Stimulated activated CD8-positive, alpha-beta memory T cell treated with anti-CD3 and anti-CD28 coated beads, Interleukin-7, amount 100 ng/mL, for 24 hours (primary cell): ENCODE results near the gene TBX10.
"Not testable (repeated sequence)": the region's sequence is repeated elsewhere in the genome, so short reads cannot be mapped to it uniquely, and the experiment has no call there.

ENCODE experiments used
- DNase-seq: peaks from one replicate; pipeline ENCODE4 v3.0.0-alpha.2; 2020; ENCODE audit warnings: low read depth

The TBX10 gene

GRCh38 chr11:67664213-67664585 is 24.6 kb upstream of the TBX10 start:
- DNase-seq = no peak

- DNase-seq = no peak
Observed at GRCh38 chr11:67663532-67664212, 24.1 kb upstream of the TBX10 start.

GRCh38 chr11:67662835-67663531 is 23.4 kb upstream of the TBX10 start:
- no peak for DNase-seq

- no peak for DNase-seq
Observed at GRCh38 chr11:67662142-67662834, 22.7 kb upstream of the TBX10 start.

- not testable (repeated sequence) for DNase-seq
Observed at GRCh38 chr11:67660752-67661151, 21.2 kb upstream of the TBX10 start.

- not testable (repeated sequence) for DNase-seq
Observed at GRCh38 chr11:67659651-67660165, 20.1 kb upstream of the TBX10 start.

- DNase-seq = no peak
Observed at GRCh38 chr11:67657300-67657699, 17.7 kb upstream of the TBX10 start.

- DNase-seq = no peak
Observed at GRCh38 chr11:67656278-67656922, 16.8 kb upstream of the TBX10 start.

GRCh38 chr11:67654225-67654624 is 14.7 kb upstream of the TBX10 start:
- no peak for DNase-seq

- DNase-seq = no peak
Observed at GRCh38 chr11:67652965-67653845, 13.6 kb upstream of the TBX10 start.

GRCh38 chr11:67651976-67652781 is 12.6 kb upstream of the TBX10 start:
- no peak for DNase-seq

GRCh38 chr11:67649634-67650510 is 10.3 kb upstream of the TBX10 start:
- no peak for DNase-seq

- no peak for DNase-seq
Observed at GRCh38 chr11:67648796-67649613, 9.4 kb upstream of the TBX10 start.

GRCh38 chr11:67648140-67648795 is 8.7 kb upstream of the TBX10 start:
- no peak for DNase-seq

GRCh38 chr11:67647471-67647870 is 7.9 kb upstream of the TBX10 start:
- DNase-seq = no peak

GRCh38 chr11:67646535-67647336 is 7.2 kb upstream of the TBX10 start:
- no peak for DNase-seq
